Stimulated activated CD4-positive, alpha-beta T cell treated with anti-CD3 and anti-CD28 coated beads, Interleukin-1b, Interleukin-23, amount 100 ng/mL, for 4 hours (primary cell): ENCODE data around the gene C1orf167.

Experiments used
- DNase-seq, 2 donors: peaks; one replicate each; pipeline ENCODE4 v3.0.0-alpha.2; 2020; ENCODE audit warnings: low read depth in 2 of 2

C1orf167 gene

DNA sequence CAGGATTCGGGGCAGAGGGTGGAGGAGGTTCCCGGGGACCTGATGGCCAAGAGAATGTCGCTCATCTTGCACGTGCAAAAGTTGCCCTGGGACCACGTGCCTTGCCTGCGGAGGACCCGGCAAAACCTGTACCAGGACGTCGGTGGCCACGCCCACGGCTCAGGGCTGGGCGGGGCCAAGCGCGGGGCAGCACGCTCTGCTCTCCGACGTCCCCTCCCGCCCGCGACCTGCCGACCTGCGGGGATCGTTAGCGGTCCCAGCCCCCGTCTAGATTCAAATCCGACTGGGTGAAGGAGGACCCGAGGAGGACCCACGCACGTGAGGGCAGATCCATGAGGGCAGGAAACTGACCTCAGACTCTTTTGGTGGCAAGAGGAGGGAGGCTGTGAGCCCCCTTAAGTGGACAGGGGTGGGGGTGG lies at the start of gene C1orf167:
TSS of gene C1orf167 (plus strand) at position 206 of the 419 bp plus-strand sequence. CDS start 2,208 bp downstream, outside the sequence.
- DNase-seq = peak; percentile 15 to 39

- no peak for DNase-seq
Measured at GRCh38 chr1:11712285-11712684, 49.7 kb upstream of the C1orf167 start.

DNA sequence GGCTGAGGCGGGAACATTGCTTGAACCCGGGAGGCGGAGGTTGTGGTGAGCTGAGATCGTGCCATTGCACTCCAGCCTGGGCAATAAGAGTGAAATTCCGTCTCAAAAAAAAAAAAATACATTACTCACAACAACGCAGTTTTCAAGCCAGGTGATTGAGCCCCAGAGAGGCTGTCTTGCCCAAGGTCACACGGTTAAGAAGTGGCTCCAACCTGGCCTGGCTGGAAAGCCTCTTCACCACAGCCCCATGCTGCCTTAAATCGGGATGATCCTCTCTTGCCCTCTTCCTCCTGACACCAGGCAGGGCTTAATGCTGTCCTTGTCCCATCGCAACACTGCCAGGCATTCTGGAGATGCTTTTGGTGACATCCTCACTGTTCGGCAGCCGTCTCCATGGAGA lies 48.9 kb upstream of the C1orf167 start:
- no peak for DNase-seq

GRCh38 chr1:11714831-11715575 lies 47.0 kb upstream of the C1orf167 start:
- DNase-seq = no peak

- peak; percentile 82 to 88 for DNase-seq
Measured at GRCh38 chr1:11719313-11720032, 42.5 kb upstream of the C1orf167 start.

DNA sequence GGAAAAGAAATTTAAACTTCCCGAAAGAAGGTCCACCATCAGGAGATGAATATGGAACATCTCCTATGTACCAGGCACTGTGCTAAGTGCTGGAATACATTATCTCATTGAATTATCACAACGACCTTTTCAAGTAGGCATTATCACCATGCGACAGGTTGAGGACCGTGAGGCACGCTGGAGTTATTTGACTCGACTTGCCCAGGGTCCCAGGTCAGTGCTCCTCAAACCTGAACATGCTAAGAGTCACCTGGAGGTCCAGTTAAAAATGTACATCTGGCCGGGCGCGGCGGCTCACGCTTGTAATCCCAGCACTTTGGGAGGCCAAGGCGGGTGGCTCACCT lies 42.0 kb upstream of the C1orf167 start:
- no peak for DNase-seq

- DNase-seq = no peak
Measured at GRCh38 chr1:11720525-11720924, 41.5 kb upstream of the C1orf167 start.

GRCh38 chr1:11721311-11721710 lies 40.7 kb upstream of the C1orf167 start:
- DNase-seq = no peak

DNA sequence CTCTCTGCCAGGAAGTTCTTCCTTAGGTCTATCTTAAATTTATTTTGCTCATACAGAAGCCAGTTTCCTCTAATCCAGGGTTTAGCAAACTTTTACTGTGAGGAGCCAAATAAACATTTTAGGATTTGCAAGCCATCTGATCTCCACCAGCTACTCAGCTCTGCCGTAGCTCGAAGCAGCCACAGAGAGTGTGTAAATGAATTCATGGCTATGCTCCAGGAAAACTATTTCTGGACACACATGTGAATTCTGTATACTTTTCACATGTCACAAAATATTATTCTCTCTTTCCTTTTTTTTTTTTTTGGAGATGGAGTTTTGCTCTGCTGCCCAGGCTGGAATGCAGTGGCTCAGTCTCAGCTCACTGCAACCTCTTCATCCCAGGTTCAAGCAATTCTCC lies 39.5 kb upstream of the C1orf167 start:
- DNase-seq = no peak

DNA sequence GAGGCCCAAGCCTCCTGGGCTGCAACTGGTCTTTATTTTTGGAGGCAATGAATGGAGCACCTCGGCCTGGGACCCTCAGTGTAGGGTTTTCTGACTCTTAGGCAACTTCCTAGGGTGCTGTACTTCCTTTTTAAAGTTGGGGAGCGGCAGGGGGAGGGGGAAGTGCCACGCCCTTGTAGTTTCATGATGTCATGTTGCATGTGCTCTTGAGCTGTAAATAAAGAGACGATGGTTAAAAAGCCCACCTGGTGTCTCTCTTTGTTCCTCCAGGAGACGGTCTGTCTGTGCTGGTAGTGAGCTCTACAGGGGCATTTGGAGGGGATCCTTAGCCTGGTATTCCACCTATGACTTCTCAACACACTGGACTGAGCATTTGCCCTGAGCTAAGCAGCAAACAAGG lies 36.4 kb upstream of the C1orf167 start:
- no peak for DNase-seq

DNA sequence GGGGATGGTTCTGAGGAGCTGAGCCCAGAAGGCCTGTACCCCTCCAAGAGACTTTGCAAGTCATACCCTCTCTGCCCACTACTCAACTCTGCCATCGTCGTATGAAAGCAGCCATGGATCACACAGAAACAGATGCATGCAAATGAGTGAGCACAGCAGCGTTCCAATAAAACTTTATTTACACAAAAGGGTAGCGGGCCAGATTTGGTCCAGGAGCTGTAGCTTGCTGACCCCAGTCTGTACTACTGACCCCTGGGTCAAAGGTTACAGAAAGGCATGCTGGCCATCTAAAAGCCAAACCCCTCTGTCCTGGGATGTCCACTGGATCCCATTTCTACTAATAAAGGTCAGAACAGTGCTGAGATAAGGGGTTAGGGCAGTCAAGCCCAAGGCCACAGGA lies 34.9 kb upstream of the C1orf167 start:
- no peak for DNase-seq

DNA sequence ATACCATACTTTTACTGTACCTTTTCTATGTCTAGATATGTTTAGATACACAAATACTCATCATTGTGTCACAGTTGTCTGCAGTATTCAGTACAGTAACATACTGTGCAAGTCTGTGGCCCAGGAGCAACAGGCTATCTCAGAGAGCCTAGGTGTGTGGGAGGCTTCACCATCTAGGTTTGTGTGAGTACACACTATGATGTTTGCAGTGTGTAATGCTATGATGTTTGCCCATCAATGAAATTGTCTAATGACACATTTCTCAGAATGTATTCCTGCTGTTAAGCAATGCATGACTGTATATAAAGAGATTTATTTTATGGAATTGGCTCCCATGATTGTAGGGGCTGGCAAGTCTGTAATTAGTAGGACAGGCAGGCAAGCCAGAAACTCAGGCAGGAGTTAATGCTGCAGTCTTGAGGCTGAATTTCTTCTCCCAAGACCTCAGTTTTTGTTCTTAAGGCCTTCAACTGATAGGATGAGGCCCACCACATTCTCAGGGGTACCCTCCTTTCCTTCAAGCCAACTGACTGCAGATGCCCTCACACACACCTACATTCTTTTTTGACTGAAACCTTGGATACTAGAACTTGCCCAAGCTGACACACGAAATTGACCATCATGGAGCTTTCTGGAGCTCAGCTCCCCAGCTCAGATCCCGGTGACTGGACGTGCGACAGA lies 33.7 kb upstream of the C1orf167 start:
- DNase-seq = no peak

- no peak for DNase-seq
Measured at GRCh38 chr1:11729155-11729497, 32.9 kb upstream of the C1orf167 start.

DNA sequence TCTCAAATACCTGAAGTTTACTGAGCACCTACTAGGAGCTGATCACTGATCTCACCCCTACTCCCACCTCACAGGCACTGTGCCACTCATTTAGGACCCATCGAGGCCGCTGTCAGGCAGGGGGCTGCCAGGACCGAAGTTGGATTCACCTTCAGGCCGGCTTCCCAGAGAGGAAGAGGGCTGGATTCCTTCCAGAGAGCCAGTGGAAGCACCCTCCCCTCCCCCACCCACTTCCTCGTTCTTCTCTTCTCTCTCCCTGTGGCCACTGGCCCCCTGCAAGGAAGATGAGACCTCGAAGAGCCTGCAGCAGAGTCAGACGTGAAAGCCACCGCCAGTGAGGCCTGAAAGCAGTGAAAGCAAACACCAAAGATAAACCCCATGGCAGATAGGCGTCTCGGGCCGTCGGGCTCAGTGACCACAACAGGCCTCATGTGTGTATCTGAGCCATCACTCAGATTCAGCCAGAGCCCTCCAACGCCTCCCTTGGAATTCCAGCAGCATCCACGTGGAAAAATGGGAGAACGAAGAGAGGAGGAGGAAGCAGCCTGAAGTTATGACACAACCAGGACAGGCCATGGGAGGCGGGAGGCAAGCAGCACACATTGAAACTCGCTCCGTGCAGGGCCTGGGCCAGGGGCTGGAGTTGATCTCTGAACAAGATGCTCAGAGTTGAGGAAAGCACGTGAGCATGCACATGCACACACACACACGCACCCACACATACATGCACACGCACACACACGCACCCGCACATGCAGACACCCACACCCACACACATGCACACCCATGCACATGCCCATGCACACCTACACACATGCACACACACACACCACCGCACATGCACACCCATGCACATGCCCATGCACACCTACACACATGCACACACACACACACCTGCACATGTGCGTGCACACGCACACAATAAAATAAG lies 32.2 kb upstream of the C1orf167 start:
- no peak for DNase-seq

DNA sequence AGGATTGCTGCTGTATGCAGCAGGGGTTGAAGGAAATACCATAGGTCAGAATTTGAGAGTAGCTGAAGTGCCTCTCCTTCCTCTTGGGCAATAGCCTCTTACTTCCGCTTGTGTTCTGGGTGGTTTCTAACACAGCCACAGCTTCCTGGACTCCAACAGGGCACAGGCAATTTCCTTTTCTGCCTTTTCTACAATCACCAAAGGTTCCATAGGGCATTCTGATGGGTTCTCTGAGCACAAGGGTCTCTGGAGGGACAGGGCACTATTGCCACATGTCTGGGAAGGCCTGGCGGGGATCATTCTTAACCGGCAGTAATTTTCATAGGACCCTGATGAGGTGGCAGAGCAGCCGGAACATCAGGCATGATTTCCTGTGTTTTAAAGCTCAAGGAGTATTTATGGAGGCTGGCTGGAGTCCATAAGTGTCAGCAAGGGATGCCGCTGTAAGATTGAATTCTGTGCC lies 31.5 kb upstream of the C1orf167 start:
- no peak for DNase-seq

GRCh38 chr1:11731691-11732283 lies 30.2 kb upstream of the C1orf167 start:
- no peak for DNase-seq

GRCh38 chr1:11733306-11733705 lies 28.7 kb upstream of the C1orf167 start:
- no peak for DNase-seq

- DNase-seq = no peak
Measured at GRCh38 chr1:11735531-11735853, 26.5 kb upstream of the C1orf167 start.

- peak; percentile 78 to 84 for DNase-seq
Measured at GRCh38 chr1:11735854-11736745, 25.9 kb upstream of the C1orf167 start, which contains the start of gene AGTRAP. Gene AGTRAP, plus strand, starts transcription at chr1:11736136. Its CDS starts 73 bp downstream, at chr1:11736209.
